HG02885 (cell line): ENCODE results near the gene NNT.
"Not testable (repeated sequence)": the region's sequence is repeated elsewhere in the genome, so short reads cannot be mapped to it uniquely, and the experiment has no call there.

ENCODE experiments used
- ATAC-seq: cut with Tn5 transposase; IDR thresholded peaks from one replicate; pipeline ENCODE4 v1.9.1; 2021; ENCODE audit warnings: mild to moderate bottlenecking; ENCODE audit not compliant: unreplicated experiment, poor library complexity

Gene NNT

GRCh38 chr5:43659075-43659474 lies 56.1 kb downstream of the NNT start:
- ATAC-seq: no peak

- no peak for ATAC-seq
These were observed 58.1 kb downstream of the NNT start for GRCh38 chr5:43661102-43661501.

DNA sequence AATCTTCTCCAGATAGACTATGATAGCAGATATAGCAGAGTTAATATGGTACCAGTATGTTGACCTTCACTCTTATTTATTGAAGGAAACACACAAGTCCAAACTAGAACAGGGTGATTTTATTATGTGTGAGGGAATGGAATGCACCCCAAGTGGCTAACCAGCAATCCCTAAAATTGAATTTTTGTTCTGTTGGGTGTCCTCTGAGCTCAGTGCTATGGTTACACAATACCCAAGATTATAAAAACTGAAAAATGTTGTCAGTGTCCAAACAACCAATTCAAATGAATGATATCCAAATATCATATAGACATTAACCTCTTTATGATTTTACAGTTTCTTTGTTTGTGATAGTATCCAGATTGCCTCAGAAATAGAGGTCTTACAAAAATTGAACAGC lies 60.9 kb downstream of the NNT start:
- ATAC-seq: no peak

- ATAC-seq: no peak
These were observed 61.6 kb downstream of the NNT start for GRCh38 chr5:43664501-43665040.

DNA sequence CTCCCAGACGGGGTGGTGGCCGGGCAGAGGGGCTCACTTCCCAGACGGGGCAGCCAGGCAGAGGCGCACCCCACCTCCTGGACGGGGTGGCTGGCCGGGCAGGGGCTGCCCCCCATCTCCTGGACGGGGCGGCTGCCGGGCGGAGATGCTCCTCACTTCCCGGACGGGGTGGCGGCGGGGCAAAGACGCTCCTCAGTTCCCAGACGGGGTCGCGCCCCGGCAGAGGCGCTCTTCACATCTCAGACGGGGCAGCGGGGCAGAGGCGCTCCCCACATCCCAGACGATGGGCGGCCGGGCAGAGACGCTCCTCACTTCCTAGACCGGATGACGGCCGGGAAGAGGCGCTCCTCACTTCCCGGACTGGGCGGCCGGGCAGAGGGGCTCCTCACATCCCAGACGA lies 62.8 kb downstream of the NNT start:
- ATAC-seq: not testable (repeated sequence)

GRCh38 chr5:43666728-43667127 lies 63.7 kb downstream of the NNT start:
- not testable (repeated sequence) for ATAC-seq

- not testable (repeated sequence) for ATAC-seq
These were observed 64.4 kb downstream of the NNT start for GRCh38 chr5:43667379-43667778.

DNA sequence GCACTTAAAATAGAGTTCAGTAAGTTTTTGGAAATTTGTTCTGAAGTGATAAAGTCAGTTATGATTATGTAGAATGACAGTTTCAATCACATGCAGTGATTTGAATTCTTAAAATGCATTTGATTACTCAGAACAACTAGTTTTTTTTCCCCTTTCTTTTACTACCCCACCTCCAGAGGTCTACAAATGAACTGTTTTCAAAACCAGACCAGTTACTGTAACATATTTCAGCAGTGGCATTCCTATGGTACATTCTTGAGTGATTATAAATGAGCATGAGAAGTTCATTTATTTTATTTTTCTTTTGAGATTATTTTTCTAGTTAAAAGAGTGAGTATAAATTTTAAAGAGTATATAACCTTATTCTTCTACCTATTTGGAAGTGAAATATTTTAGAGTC lies 71.6 kb downstream of the NNT start:
- ATAC-seq: no peak

DNA sequence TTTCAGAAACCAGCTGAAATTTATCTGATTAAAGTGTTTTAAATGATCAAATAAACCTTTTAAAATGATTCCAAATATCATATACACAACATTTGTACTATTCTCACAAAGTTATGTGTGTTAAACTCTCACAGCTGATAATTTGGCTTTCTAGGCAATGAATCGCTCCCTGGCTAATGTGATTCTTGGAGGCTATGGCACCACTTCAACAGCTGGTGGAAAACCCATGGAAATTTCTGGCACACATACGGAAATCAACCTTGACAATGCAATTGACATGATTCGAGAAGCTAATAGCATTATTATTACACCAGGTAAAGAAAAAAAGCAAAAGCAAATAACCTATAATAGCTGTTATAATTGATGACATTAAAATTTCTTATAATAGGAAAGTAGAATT lies 72.4 kb downstream of the NNT start:
- ATAC-seq: no peak

- no peak for ATAC-seq
These were observed 73.3 kb downstream of the NNT start for GRCh38 chr5:43676083-43676840.

DNA sequence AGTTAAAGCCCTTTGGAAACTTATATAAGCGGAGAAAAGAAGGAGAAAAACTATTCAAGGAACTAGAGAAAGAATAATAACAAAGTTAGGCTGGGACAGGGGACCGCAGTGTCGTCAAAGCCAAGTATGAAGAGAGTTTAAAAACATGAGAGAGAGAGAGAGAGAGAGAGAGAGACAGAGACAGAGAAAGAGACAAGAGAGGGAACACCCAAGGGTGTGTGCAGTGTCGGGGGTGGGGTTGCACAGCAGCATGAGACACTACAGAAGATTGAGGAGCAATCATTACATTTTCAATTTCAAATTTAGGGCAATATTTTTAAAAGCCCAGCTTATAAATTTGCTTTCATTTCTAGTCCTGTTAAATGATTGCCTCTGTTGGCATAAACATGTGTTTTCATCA lies 74.3 kb downstream of the NNT start:
- no peak for ATAC-seq

- no peak for ATAC-seq
These were observed 76.2 kb downstream of the NNT start for GRCh38 chr5:43679214-43679613.

GRCh38 chr5:43680286-43680685 lies 77.3 kb downstream of the NNT start:
- ATAC-seq: no peak

DNA sequence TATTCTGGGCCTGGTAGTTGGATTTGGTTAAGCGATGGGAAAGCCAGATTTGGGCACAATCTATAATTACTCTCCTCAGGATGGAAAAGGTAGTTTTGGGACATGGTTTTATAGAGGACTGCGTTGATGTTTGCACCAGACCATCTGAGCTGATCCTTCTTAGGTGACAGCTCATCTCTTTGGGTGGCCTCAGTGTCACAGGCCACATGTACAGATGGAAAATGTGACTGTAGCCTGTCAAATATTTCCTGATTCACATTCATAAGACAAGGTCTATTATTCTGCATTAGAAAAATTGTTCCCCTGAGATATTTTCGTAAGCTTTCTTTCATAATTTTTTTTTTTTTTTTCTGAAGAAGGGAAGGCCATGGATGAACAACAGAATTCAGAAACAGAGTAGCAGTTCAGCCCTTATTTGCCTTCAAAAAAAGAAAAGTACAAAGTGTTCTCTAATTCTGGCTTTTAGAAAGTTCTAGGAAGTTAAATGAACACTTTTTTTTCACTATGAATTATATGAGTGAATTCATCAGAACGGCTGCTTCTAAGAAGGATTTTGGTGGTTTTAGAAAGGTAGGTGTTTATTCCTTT lies 81.0 kb downstream of the NNT start:
- ATAC-seq: no peak

DNA sequence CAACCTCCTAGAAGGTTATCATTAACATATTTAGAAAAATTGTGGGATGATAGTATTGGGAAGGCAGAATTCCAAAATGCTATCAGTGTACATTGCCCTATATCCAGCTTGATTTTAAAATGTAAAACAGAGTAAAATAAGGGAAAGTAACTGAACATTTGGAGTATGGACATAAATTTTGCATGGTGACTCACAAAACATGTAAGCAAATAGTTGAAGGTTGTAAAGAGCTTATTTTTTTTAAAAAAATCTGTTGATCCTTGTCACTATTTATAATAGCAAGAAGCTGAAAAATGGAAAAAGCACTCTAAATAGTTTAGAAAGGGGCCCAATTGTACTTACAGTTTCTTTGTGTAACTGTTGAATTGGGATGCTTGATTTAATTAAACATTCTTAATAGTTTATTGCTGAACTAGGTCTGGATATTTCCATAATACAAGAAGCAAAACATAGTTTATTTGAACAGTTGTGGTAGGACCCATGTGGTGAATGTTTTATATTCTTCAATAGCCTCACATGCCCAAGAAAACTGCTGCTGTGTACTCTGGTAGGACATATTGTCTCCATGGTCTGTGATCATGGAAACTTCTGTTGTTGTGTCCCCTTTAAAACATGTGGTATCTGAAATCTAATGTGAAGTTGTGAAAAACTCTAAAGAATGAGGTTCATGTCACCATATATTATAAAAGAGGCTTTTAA lies 82.4 kb downstream of the NNT start:
- ATAC-seq: no peak

- no peak for ATAC-seq
These were observed 84.3 kb downstream of the NNT start for GRCh38 chr5:43687275-43687674.

GRCh38 chr5:43691275-43691674 lies 88.3 kb downstream of the NNT start:
- no peak for ATAC-seq

GRCh38 chr5:43691893-43692292 lies 88.9 kb downstream of the NNT start:
- ATAC-seq: no peak

DNA sequence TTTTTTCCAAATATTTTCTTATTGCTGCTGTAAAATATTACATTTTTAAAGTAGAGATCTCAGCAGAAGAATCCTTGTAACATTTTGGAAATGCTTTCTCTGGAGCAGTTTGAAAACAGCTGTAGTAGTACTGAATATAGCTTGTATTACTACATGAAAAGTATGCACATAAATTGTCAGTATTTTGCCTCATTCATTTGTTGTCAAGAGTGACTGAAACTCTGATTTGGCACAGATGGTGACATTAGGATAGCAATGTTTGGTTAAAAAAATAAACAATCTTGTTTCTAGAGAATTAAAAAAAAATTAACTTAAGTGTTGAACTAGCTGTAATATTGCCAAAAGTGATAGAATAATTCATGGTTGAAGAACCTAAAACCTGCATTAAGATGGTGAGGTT lies 90.4 kb downstream of the NNT start:
- no peak for ATAC-seq

DNA sequence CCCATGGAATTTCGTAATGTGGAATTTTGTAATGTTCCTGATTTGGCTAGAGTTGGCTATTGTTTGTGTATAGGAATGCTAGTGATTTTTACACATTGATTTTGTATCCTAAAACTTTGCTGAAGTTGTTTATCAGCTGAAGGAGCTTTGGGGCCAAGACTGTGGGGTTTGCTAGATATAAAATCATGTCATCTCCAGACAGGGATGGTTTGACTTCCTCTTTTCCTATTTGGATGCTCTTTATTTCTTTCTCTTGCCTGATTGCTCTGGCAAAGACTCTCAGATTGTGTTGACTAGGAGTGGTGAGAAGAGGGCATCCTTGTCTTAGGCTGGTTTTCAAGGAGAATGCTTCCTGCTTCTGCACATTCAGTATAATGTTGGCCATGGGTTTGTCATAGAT lies 91.0 kb downstream of the NNT start:
- ATAC-seq: no peak

- ATAC-seq: not testable (repeated sequence)
These were observed 93.5 kb downstream of the NNT start for GRCh38 chr5:43696444-43696843.
